Activated T-cell treated with anti-CD3 and anti-CD28 coated beads, Interleukin-2, amount 50 U/mL, for 1 hour (primary cell): ENCODE data around the gene ENOX2.

Source experiments
- DNase-seq: peaks from one replicate; pipeline ENCODE4 v3.0.0-alpha.2; 2020

ENOX2 gene

GRCh38 chrX:130694983-130695382 is 208.0 kb downstream of the ENOX2 start:
- no peak for DNase-seq

- DNase-seq: no peak
Observed at GRCh38 chrX:130691576-130691975, 211.4 kb downstream of the ENOX2 start.

- DNase-seq: no peak
Observed at GRCh38 chrX:130688360-130688759, 214.6 kb downstream of the ENOX2 start.

- no peak for DNase-seq
Observed at GRCh38 chrX:130682990-130683389, 220.0 kb downstream of the ENOX2 start.

GRCh38 chrX:130680164-130681035 is 222.6 kb downstream of the ENOX2 start:
- DNase-seq: no peak

- no peak for DNase-seq
Observed at GRCh38 chrX:130676861-130677260, 226.1 kb downstream of the ENOX2 start.

GRCh38 chrX:130672214-130672613 is 230.8 kb downstream of the ENOX2 start:
- DNase-seq: no peak

GRCh38 chrX:130669233-130669632 is 233.8 kb downstream of the ENOX2 start:
- DNase-seq: no peak

GRCh38 chrX:130665263-130665662 is 237.7 kb downstream of the ENOX2 start:
- no peak for DNase-seq

GRCh38 chrX:130658310-130658709 is 244.7 kb downstream of the ENOX2 start:
- DNase-seq: no peak

GRCh38 chrX:130654409-130654950 is 248.5 kb downstream of the ENOX2 start:
- no peak for DNase-seq

GRCh38 chrX:130652824-130653578 is 250.0 kb downstream of the ENOX2 start:
- no peak for DNase-seq

- DNase-seq: no peak
Observed at GRCh38 chrX:130649738-130650137, 253.3 kb downstream of the ENOX2 start.

GRCh38 chrX:130647468-130647867 is 255.5 kb downstream of the ENOX2 start:
- DNase-seq: no peak

GRCh38 chrX:130645955-130646583 is 256.9 kb downstream of the ENOX2 start:
- no peak for DNase-seq

GRCh38 chrX:130637591-130637990 is 265.4 kb downstream of the ENOX2 start:
- DNase-seq: no peak

- no peak for DNase-seq
Observed at GRCh38 chrX:130636277-130636676, 266.7 kb downstream of the ENOX2 start.

- DNase-seq: no peak
Observed at GRCh38 chrX:130631011-130631410, 272.0 kb downstream of the ENOX2 start.

GRCh38 chrX:130628516-130628915 is 274.5 kb downstream of the ENOX2 start:
- no peak for DNase-seq

GRCh38 chrX:130626521-130626920 is 276.5 kb downstream of the ENOX2 start:
- DNase-seq: no peak

GRCh38 chrX:130625386-130625785 is 277.6 kb downstream of the ENOX2 start:
- DNase-seq: no peak

GRCh38 chrX:130623518-130623917 is 279.5 kb downstream of the ENOX2 start:
- no peak for DNase-seq

GRCh38 chrX:130615941-130616340 is 287.1 kb downstream of the ENOX2 start:
- DNase-seq: no peak
